ENCODE results near the gene CEBPG. TPM values are rescaled to one million over a fixed set of nuclear protein-coding genes. Genes with fewer than 3 reads are reported as not detected.

The CEBPG gene
- total RNA-seq, 1 donor from 2014 or later = 75.1 TPM

- no peak overlapping the region for H3K27ac Mint-ChIP-seq (ENCODE audit: unreplicated experiment)
- H3K4me1 Mint-ChIP-seq (ENCODE audit: low read depth, unreplicated experiment) = peaks cover 8% of the 10 kb centered on the region
- H3K9me3 Mint-ChIP-seq (ENCODE audit: unreplicated experiment) = peaks cover 2% of the 10 kb centered on the region
- TF ChIP-seq CTCF (IDR thresholded peaks at IDR 0.05; ENCODE audit: partially characterized antibody, unreplicated experiment) = no peak
- DNase-seq = no peak
- peak overlapping the region; percentile 68 for H3K4me3 Mint-ChIP-seq (ENCODE audit: unreplicated experiment)
- peaks cover 2% of the 10 kb centered on the region for H3K27me3 Mint-ChIP-seq (ENCODE audit: unreplicated experiment)
- H3K36me3 Mint-ChIP-seq (ENCODE audit: unreplicated experiment) = no peaks in the 10 kb centered on the region
Measured at GRCh38 chr19:33344573-33344925, 29.0 kb upstream of the CEBPG start.

- no peak overlapping the region for H3K27ac Mint-ChIP-seq (ENCODE audit: unreplicated experiment)
- TF ChIP-seq CTCF (IDR thresholded peaks at IDR 0.05; ENCODE audit: partially characterized antibody, unreplicated experiment) = no peak
- H3K36me3 Mint-ChIP-seq (ENCODE audit: unreplicated experiment) = no peaks in the 10 kb centered on the region
- peaks cover 8% of the 10 kb centered on the region for H3K4me1 Mint-ChIP-seq (ENCODE audit: low read depth, unreplicated experiment)
- DNase-seq = no peak
- H3K4me3 Mint-ChIP-seq (ENCODE audit: unreplicated experiment) = no peak overlapping the region
- H3K27me3 Mint-ChIP-seq (ENCODE audit: unreplicated experiment) = no peaks in the 10 kb centered on the region
- H3K9me3 Mint-ChIP-seq (ENCODE audit: unreplicated experiment) = peaks cover 2% of the 10 kb centered on the region
Measured at GRCh38 chr19:33345163-33345562, 28.3 kb upstream of the CEBPG start.

- Mint-ChIP-seq H3K4me3 (ENCODE audit: unreplicated experiment) (no peak overlapping the region), H3K9me3 (ENCODE audit: unreplicated experiment) (peaks cover 2% of the 10 kb centered on the region), H3K4me1 (ENCODE audit: low read depth, unreplicated experiment) (peaks cover 8% of the 10 kb centered on the region), H3K27ac (ENCODE audit: unreplicated experiment) (no peak overlapping the region), H3K36me3 (ENCODE audit: unreplicated experiment) (no peaks in the 10 kb centered on the region), H3K27me3 (ENCODE audit: unreplicated experiment) (no peaks in the 10 kb centered on the region)
- no peak for TF ChIP-seq CTCF (IDR thresholded peaks at IDR 0.05; ENCODE audit: partially characterized antibody, unreplicated experiment)
- DNase-seq = no peak
Measured at GRCh38 chr19:33346665-33347064, 26.8 kb upstream of the CEBPG start.

GRCh38 chr19:33347300-33347699, 26.2 kb upstream of the CEBPG start:
- no peak for DNase-seq
- TF ChIP-seq CTCF (IDR thresholded peaks at IDR 0.05; ENCODE audit: partially characterized antibody, unreplicated experiment) = no peak
- Mint-ChIP-seq H3K9me3 (ENCODE audit: unreplicated experiment) (peaks cover 2% of the 10 kb centered on the region), H3K4me1 (ENCODE audit: low read depth, unreplicated experiment) (peaks cover 8% of the 10 kb centered on the region), H3K36me3 (ENCODE audit: unreplicated experiment) (no peaks in the 10 kb centered on the region), H3K27ac (ENCODE audit: unreplicated experiment) (no peak overlapping the region), H3K27me3 (ENCODE audit: unreplicated experiment) (no peaks in the 10 kb centered on the region), H3K4me3 (ENCODE audit: unreplicated experiment) (no peak overlapping the region)

- H3K36me3 Mint-ChIP-seq (ENCODE audit: unreplicated experiment) = no peaks in the 10 kb centered on the region
- H3K9me3 Mint-ChIP-seq (ENCODE audit: unreplicated experiment) = peaks cover 2% of the 10 kb centered on the region
- TF ChIP-seq CTCF (IDR thresholded peaks at IDR 0.05; ENCODE audit: partially characterized antibody, unreplicated experiment) = no peak
- peaks cover 8% of the 10 kb centered on the region for H3K4me1 Mint-ChIP-seq (ENCODE audit: low read depth, unreplicated experiment)
- H3K4me3 Mint-ChIP-seq (ENCODE audit: unreplicated experiment) = no peak overlapping the region
- DNase-seq = no peak
- no peak overlapping the region for H3K27ac Mint-ChIP-seq (ENCODE audit: unreplicated experiment)
- no peaks in the 10 kb centered on the region for H3K27me3 Mint-ChIP-seq (ENCODE audit: unreplicated experiment)
Measured at GRCh38 chr19:33348301-33349010, 25.1 kb upstream of the CEBPG start.
